Uterus (tissue), 4 donors: Measurements from ENCODE around the gene TP53I13. TPM values are rescaled to one million over a fixed set of nuclear protein-coding genes. Genes with fewer than 3 reads are reported as not detected.

Experiments used
- DNase-seq, 2 donors: peaks; one replicate each; pipeline ENCODE4 v3.0.0-alpha.2; 2019 to 2020
- H3K27ac ChIP-seq, 2 donors: fragments of 200-600 bp; sonication (generic); 1 replicate in 1 of 2; 2 replicates in 1 of 2; pipeline ENCODE4 v1.5.1; 2016 to 2018
- H3K27me3 ChIP-seq, 2 donors: fragments of 200-600 bp; sonication (generic); one replicate each; pipeline ENCODE4 v1.5.1; 2018 to 2019; ENCODE audit warnings: control low read depth in 1 of 2
- H3K36me3 ChIP-seq, 2 donors: fragments of 200-600 bp; sonication (generic); one replicate each; pipeline ENCODE4 v1.5.1; 2019; ENCODE audit warnings: control low read depth in 1 of 2
- H3K4me1 ChIP-seq, 2 donors: fragments of 200-600 bp; sonication (generic); one replicate each; pipeline ENCODE4 v1.5.1; 2018 to 2019; ENCODE audit warnings: control low read depth in 1 of 2
- H3K4me3 ChIP-seq, 2 donors: fragments of 200-600 bp; sonication (generic); 1 replicate in 1 of 2; 2 replicates in 1 of 2; pipeline ENCODE4 v1.5.1; 2018 to 2019; ENCODE audit warnings: mild to moderate bottlenecking in 1 of 2
- H3K9me3 ChIP-seq, 2 donors: fragments of 200-600 bp; sonication (generic); one replicate each; pipeline ENCODE4 v1.5.1; 2019; ENCODE audit warnings: control low read depth in 1 of 2
- POLR2A ChIP-seq, 2 donors: fragments of 450-650 bp; IDR thresholded peaks; one replicate each; pipeline ENCODE4 v1.6.1; 2016; ENCODE audit warnings: antibody characterized with exemption in 2 of 2, mild to moderate bottlenecking in 1 of 2, moderate library complexity in 1 of 2
- intact Hi-C: fragments of 100-400 bp; cut with DNase I; formaldehyde crosslinking; loops from one replicate; pipeline ENCODE4 v1.15.1; 2023; ENCODE audit warnings: low total_unique reads
- total RNA-seq, 4 donors: library from RNA; depleted of rRNA in 3 of 4; stranded (reverse); fragments of >200 nt in 3 of 4; gene quantifications; one replicate each; pipeline versions ENCODE4 v1.1.0 to v1.2.4, GENCODE V29; 2014 to 2023
- TF ChIP-seq, protein P1 (sequence below), 4 experiments: fragments of 200-600 bp in 2 of 4; fragments of 450-650 bp in 2 of 4; sonication (generic) in 2 of 4; IDR thresholded peaks; one replicate each; pipeline ENCODE4 v1.5.1; 2016 to 2019; ENCODE audit warnings: antibody characterized with exemption in 4 of 4, mild to moderate bottlenecking in 2 of 4, moderate library complexity in 1 of 4
- donor health status: DM: yes; HTN: yes; CAD: no.

TP53I13 gene
- total RNA-seq, 4 donors from 2014 or later: 35.6 to 50.3 (median 45.1) TPM

DNA sequence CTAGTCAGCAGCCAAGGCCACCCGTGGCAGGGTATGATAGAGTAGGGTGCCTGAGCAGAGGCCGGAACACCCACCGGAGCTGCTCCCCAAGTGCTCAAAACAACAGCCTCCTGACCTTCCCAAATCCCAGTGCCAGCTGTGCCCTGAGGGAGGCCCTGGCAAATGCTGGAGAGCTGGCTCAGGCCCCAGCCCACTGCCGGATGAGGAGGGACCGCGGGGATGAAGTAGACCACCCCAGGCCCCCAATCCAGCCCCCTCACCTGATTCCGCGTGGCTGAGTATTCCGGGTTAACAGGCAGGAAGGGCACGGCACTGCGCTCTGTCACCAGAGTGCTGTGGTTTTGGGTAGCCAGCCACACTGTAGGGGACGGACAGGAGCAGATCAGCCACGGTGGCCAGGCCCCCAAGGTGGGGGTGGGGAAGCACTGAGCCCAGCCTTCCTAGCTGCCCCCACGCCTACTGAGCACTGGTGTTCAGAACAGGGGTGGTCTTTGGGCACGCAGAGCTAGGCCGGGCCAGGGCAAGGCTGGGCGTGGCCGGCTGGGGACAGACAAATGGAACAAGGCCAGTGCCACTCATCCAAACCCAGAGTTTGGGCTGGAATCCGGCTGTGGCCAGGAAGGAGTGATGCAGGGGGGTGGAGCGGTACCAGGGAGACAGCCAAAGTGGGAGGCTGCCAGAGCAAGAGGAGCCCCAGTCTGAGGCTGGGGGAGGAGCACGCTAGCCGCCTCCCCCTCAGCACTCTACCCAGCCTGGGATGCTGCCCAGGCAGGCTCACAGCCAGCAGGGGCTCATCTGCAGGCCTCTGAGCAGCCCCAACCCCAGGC lies 9.1 kb downstream of the TP53I13 start:
- H3K27ac ChIP-seq: peak overlapping the region; percentile 49 to 63
- peak; percentile 43 to 70 for DNase-seq
- no peak overlapping the region for H3K4me3 ChIP-seq
- intact Hi-C loops: no loop called here
- H3K4me1 ChIP-seq: peaks cover 3 to 17% of the 10 kb centered on the region in 2 donors
- H3K36me3 ChIP-seq: no peaks in the 10 kb centered on the region
- H3K27me3 ChIP-seq: no peaks in the 10 kb centered on the region
- H3K9me3 ChIP-seq: no peaks in the 10 kb centered on the region
- TF ChIP-seq POLR2A (IDR thresholded peaks at IDR 0.05): no peak
- TF ChIP-seq, protein P1, sequence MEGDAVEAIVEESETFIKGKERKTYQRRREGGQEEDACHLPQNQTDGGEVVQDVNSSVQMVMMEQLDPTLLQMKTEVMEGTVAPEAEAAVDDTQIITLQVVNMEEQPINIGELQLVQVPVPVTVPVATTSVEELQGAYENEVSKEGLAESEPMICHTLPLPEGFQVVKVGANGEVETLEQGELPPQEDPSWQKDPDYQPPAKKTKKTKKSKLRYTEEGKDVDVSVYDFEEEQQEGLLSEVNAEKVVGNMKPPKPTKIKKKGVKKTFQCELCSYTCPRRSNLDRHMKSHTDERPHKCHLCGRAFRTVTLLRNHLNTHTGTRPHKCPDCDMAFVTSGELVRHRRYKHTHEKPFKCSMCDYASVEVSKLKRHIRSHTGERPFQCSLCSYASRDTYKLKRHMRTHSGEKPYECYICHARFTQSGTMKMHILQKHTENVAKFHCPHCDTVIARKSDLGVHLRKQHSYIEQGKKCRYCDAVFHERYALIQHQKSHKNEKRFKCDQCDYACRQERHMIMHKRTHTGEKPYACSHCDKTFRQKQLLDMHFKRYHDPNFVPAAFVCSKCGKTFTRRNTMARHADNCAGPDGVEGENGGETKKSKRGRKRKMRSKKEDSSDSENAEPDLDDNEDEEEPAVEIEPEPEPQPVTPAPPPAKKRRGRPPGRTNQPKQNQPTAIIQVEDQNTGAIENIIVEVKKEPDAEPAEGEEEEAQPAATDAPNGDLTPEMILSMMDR (IDR thresholded peaks at IDR 0.05): no peak

DNA sequence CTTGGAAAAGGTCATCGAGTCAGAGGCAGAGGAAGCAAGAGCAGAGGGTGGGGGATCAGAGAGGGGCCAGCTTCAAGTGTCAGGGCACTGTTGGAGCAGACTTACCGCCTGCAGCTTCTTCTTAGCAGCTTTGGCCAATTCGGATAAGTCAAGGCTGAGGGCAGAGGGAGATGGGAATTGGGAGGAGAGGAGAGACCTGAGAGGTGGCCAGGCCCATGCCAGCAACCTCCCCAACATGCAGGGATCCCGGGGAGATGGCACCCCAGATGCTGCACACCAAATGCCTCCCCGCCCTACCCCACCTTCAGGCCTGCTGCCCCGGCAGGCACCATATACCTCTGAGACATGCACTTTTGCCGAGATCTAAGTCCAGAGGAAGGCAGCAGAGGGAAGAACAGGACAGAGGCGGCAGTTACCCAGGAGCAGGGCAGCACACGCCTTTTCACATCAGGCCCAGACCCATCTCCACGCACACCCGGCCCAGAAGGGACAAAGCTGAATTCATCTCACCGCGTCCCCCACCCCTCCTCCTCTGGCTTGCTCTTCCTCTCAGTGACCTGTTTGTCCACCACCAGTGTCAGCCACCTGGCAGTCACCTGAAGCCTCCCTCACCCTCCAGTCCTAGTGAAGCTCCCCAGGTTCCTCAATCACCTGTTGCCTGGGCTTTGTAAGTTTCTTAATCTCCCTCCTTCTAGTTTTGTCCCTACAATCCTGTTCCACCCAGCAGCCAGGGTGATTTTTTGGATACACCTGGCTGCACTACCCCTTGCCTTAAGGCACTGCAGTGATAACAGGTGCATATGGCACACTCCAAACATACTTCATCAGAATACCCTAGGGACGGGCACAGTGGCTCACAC lies 10.4 kb downstream of the TP53I13 start:
- Histone ChIP-seq H3K4me1 (peaks cover 3 to 10% of the 10 kb centered on the region in 2 donors), H3K36me3 (no peaks in the 10 kb centered on the region), H3K9me3 (no peaks in the 10 kb centered on the region), H3K4me3 (no peak overlapping the region), H3K27ac (peak overlapping the region in 1 of 2 donors; percentile 63), H3K27me3 (no peaks in the 10 kb centered on the region)
- no peak for DNase-seq
- TF ChIP-seq POLR2A (IDR thresholded peaks at IDR 0.05): no peak
- intact Hi-C loops: no loop called here

DNA sequence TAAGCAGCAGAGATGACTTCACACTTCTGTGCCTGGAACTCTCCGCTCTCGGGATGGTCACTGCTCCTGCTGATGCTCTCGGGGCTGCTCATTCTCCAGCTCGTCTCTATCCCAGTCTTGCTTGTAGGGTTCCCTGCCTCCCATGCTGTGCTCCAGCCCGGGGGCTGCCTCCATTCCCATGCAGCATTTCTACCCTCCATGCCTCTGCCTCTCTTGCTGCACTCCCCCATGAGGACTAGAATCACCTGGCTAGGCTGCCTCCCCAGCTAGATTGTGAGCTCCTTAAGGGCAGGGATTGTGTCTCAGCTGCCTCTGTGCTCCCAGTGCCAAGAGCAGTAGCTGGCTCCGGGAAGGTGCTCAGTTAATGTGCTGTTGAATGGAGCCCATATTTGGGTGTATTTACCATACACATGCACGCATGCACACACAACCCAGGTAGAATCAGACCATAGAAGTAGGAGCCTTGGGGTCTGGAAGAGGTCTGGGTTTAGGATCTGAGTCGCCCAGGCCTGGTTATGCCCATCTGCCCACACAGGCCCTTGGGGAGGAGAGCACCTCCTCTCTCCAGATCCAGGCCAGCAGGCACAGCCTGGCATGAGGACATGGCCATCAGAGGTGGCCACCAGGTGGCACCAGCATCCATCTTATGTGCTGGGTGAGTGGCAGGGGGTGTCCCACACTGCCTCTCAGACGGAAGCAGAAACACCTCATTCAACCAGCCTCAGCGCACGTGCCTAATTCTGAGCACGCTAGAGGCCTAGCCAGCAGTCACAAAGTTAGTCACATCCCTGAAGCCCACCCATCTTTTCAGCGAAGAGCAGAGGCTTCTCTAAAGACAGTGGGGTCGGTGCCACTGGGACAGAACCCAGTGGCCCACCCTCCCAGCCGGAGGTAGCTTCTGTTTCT lies 11.6 kb downstream of the TP53I13 start:
- peak in 1 of 2 donors; percentile 20 for TF ChIP-seq POLR2A (IDR thresholded peaks at IDR 0.05)
- TF ChIP-seq, protein P1 (IDR thresholded peaks at IDR 0.05): peak; percentile 80 to 95 (median 91)
- Histone ChIP-seq H3K27ac (peak overlapping the region in 1 of 2 donors; percentile 10), H3K36me3 (no peaks in the 10 kb centered on the region)

DNA sequence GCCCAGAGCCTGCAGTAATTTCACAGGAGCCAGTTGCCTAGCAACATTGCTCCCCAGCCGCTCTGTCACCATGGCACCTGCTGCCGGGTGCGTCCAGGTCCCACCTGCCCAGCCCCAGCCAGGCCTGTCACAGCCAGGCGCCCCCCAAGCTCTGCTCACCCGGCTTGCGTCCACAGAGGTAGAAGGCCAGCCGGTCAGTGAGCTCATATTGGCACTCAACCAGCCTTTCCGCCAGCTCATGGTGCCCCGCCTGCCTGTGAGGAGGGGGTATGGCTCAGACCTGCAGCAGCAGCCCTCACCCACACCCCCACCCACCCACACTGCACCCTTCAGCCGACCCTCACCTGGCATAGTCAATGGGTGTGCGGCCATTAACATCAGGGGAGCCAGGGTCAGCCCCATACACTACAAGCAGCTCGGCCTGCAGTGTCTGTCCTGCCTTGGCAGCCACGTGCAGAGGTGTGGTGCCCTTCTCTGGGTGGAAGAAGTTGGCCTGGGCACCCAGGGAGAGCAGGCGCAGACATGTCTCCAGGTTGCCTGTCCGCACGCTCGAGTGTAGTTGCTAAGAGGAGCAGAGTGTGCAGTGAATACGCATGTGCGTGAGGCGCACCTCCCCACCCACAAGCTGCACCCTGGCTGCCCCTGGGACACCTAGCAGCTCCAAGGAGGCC lies 13.2 kb downstream of the TP53I13 start:
- peak in 1 of 2 donors; percentile 21 for DNase-seq
- H3K36me3 ChIP-seq: no peaks in the 10 kb centered on the region
- no peaks in the 10 kb centered on the region for H3K9me3 ChIP-seq
- intact Hi-C loops: no loop called here
- H3K27ac ChIP-seq: no peak overlapping the region
- peaks cover 3 to 10% of the 10 kb centered on the region in 2 donors for H3K4me1 ChIP-seq
- no peak overlapping the region for H3K4me3 ChIP-seq
- H3K27me3 ChIP-seq: no peaks in the 10 kb centered on the region
- TF ChIP-seq, protein P1 (IDR thresholded peaks at IDR 0.05): no peak
- TF ChIP-seq POLR2A (IDR thresholded peaks at IDR 0.05): no peak

More for the DNA sequence above, 11.6 kb downstream of the TP53I13 start:
- Histone ChIP-seq H3K9me3 (no peaks in the 10 kb centered on the region), H3K4me3 (no peak overlapping the region), H3K27me3 (no peaks in the 10 kb centered on the region), H3K4me1 (peaks cover 3 to 10% of the 10 kb centered on the region in 2 donors)
- DNase-seq: peak; percentile 83
- intact Hi-C loops: no loop called here
